ENCODE data around the gene PXYLP1.
A peak's percentile ranks its signal among the peaks of the same experiment; 100 is the strongest.
"Not testable (repeated sequence)": the region's sequence is repeated elsewhere in the genome, so short reads cannot be mapped to it uniquely, and the experiment has no call there.

Gene PXYLP1

GRCh38 chr3:141231101-141231951 is at the start of gene PXYLP1:
PXYLP1 (plus strand) TSS chr3:141231825; CDS start chr3:141260176, 28,351 bp downstream.
- DNase-seq: peak; percentile 88

- no peak for DNase-seq
Observed at GRCh38 chr3:141183606-141184005, 48.0 kb upstream of the PXYLP1 start.

- no peak for DNase-seq
Observed at GRCh38 chr3:141184430-141184829, 47.2 kb upstream of the PXYLP1 start.

GRCh38 chr3:141191097-141191749 is 40.4 kb upstream of the PXYLP1 start:
- no peak for DNase-seq

- DNase-seq: peak; percentile 98
Observed at GRCh38 chr3:141192345-141192744, 39.3 kb upstream of the PXYLP1 start.

- DNase-seq: no peak
Observed at GRCh38 chr3:141193066-141193830, 38.4 kb upstream of the PXYLP1 start.

GRCh38 chr3:141201122-141201521 is 30.5 kb upstream of the PXYLP1 start:
- DNase-seq: peak; percentile 19

- no peak for DNase-seq
Observed at GRCh38 chr3:141202682-141203081, 28.9 kb upstream of the PXYLP1 start.

GRCh38 chr3:141203866-141204265 is 27.8 kb upstream of the PXYLP1 start:
- no peak for DNase-seq

- no peak for DNase-seq
Observed at GRCh38 chr3:141204343-141204742, 27.3 kb upstream of the PXYLP1 start.

GRCh38 chr3:141211306-141211705 is 20.3 kb upstream of the PXYLP1 start:
- not testable (repeated sequence) for DNase-seq

- no peak for DNase-seq
Observed at GRCh38 chr3:141212101-141212500, 19.5 kb upstream of the PXYLP1 start.

- DNase-seq: no peak
Observed at GRCh38 chr3:141212555-141212954, 19.1 kb upstream of the PXYLP1 start.

- no peak for DNase-seq
Observed at GRCh38 chr3:141216975-141217374, 14.7 kb upstream of the PXYLP1 start.

GRCh38 chr3:141217389-141217788 is 14.2 kb upstream of the PXYLP1 start:
- no peak for DNase-seq

GRCh38 chr3:141218162-141218835 is 13.3 kb upstream of the PXYLP1 start:
- DNase-seq: no peak

GRCh38 chr3:141218926-141219325 is 12.7 kb upstream of the PXYLP1 start:
- DNase-seq: no peak

GRCh38 chr3:141223673-141224166 is 7.9 kb upstream of the PXYLP1 start:
- no peak for DNase-seq

- no peak for DNase-seq
Observed at GRCh38 chr3:141225939-141226338, 5.7 kb upstream of the PXYLP1 start.

GRCh38 chr3:141227216-141227615 is 4.4 kb upstream of the PXYLP1 start:
- no peak for DNase-seq

- DNase-seq: peak; percentile 9
Observed at GRCh38 chr3:141227752-141228151, 3.9 kb upstream of the PXYLP1 start.

- DNase-seq: peak; percentile 8
Observed at GRCh38 chr3:141228395-141228794, 3.2 kb upstream of the PXYLP1 start.

- peak; percentile 35 for DNase-seq
Observed at GRCh38 chr3:141229132-141229531, 2.5 kb upstream of the PXYLP1 start.
